ENCODE results near the gene FARP2. TPM values are rescaled to one million over a fixed set of nuclear protein-coding genes. Genes with fewer than 3 reads are reported as not detected.
"Not testable (repeated sequence)": the region's sequence is repeated elsewhere in the genome, so short reads cannot be mapped to it uniquely, and the experiment has no call there.

Gene FARP2
- total and polyA plus RNA-seq, 11 donors: 7.9 to 31.8 (median 20.1) TPM

DNA sequence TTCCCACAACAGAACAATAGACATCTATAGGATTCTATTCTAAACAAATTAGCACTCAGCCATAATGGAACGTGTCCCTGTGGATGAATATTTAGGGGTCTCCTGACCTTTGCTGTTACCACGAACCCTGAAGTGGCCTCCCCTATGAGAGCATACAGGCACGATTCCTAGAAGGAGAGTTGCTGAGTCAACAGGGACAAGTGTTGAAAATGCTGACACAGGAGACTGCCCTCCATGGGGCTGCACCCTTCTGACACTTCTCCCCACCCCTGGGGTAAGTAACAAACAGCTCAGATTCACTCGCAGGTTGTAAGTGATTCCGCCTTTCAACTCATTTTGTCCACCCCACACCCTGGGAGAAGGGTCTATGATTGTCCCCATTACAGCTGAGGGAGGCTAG, 166.4 kb downstream of the FARP2 start:
- Histone ChIP-seq H3K9me3 (peaks cover 0 to 4% (median 0%) of the 10 kb centered on the region in 12 donors), H3K4me1 (no peaks in the 10 kb centered on the region), H3K27me3 (peaks cover 0 to 17% (median 0%) of the 10 kb centered on the region in 9 donors), H3K4me3 (no peak overlapping the region), H3K36me3 (no peaks in the 10 kb centered on the region), H3K27ac (no peak overlapping the region)
- intact Hi-C loops (cut with DNase I): no loop called here
- no peak for ATAC-seq
- DNase-seq: no peak
- 81 to 88% (median 84%) methylated on average over 5 of the region's 5 CpGs for WGBS, 4 donors
- TF ChIP-seq, protein P1, sequence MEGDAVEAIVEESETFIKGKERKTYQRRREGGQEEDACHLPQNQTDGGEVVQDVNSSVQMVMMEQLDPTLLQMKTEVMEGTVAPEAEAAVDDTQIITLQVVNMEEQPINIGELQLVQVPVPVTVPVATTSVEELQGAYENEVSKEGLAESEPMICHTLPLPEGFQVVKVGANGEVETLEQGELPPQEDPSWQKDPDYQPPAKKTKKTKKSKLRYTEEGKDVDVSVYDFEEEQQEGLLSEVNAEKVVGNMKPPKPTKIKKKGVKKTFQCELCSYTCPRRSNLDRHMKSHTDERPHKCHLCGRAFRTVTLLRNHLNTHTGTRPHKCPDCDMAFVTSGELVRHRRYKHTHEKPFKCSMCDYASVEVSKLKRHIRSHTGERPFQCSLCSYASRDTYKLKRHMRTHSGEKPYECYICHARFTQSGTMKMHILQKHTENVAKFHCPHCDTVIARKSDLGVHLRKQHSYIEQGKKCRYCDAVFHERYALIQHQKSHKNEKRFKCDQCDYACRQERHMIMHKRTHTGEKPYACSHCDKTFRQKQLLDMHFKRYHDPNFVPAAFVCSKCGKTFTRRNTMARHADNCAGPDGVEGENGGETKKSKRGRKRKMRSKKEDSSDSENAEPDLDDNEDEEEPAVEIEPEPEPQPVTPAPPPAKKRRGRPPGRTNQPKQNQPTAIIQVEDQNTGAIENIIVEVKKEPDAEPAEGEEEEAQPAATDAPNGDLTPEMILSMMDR (IDR thresholded peaks at IDR 0.05): no peak
- no peak for TF ChIP-seq POLR2A (IDR thresholded peaks at IDR 0.05)

DNA sequence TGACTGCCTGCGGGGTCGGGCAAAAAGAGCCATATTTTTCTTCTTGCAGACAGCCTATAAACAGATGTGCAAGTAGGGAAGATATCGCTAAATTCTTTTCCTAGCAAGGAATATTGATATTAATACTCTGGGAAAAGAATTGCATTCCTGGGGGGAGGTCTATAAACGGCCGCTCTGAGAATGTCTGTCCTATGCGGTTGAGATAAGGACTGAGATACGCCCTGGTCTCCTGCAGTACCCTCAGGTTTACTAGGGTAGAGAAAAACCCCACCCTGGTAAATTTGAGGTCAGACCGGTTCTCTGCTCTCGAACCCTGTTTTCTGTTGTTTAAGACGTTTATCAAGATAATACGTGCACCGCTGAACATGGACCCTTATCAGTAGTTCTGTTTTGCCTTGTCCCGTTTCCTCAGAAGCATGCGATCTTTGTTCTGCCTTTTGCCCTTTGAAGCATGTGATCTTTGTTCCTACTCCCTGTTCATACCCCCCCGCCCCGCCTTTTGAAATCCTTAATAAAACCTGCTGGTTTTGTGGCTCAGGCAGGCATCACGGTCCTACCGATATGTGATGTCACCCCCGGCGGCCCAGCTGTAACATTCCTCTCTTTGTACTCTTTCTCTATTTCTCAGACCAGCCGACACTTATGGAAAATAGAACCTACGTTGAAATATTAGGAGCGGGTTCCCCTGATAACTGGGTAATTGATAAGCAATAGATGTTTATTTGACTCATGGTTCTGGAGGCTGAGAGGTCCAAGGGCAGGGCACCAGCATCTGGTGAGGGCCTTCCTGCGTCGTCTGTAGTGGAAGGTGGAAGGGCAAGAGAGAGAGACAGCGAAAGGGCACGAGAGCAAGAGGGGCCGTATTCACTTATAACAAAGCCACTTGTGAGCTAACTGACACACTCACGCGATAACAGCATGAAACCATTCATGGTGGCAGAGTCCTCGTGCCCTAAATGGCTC, 170.0 kb downstream of the FARP2 start:
- 89 to 92% (median 91%) methylated on average over 31 of the region's 31 CpGs for WGBS, 4 donors
- DNase-seq; intact Hi-C loops (cut with DNase I); H3K9me3 ChIP-seq; H3K36me3 ChIP-seq; ATAC-seq; H3K27ac ChIP-seq; H3K4me1 ChIP-seq; H3K4me3 ChIP-seq; H3K27me3 ChIP-seq: not testable (repeated sequence)

DNA sequence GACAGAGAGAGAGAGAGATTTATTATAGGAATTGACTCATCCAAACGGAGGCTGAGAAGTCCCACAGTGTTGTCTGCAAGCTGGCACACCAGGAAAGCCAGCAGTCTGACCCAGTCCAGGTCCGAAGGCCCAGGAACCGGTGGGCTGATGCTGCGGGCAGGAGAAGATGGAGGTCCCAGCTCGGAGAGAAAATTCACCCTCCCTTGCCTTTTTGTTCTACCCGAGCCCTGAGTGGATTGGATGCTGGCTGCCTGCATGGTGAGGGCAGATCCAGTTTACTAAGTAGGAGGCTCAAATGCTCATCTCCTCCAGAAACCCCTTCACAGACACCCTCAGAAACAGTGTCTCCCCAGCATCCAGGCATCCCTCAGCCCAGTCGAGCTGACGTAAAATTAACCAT, 174.5 kb downstream of the FARP2 start:
- no peaks in the 10 kb centered on the region for H3K4me1 ChIP-seq
- H3K27ac ChIP-seq: no peak overlapping the region
- no peak overlapping the region for H3K4me3 ChIP-seq
- no peak for DNase-seq
- TF ChIP-seq, protein P1 (IDR thresholded peaks at IDR 0.05): no peak
- TF ChIP-seq POLR2A (IDR thresholded peaks at IDR 0.05): no peak
- ATAC-seq: no peak
- WGBS, 4 donors: 62 to 77% (median 66%) methylated on average over 8 of the region's 8 CpGs
- H3K27me3 ChIP-seq: peaks cover 0 to 6% (median 0%) of the 10 kb centered on the region in 9 donors
- no peaks in the 10 kb centered on the region for H3K9me3 ChIP-seq
- intact Hi-C loops (cut with DNase I): no loop called here
- no peaks in the 10 kb centered on the region for H3K36me3 ChIP-seq

- no peak for DNase-seq
- Histone ChIP-seq H3K27me3 (peaks cover 0 to 6% (median 0%) of the 10 kb centered on the region in 9 donors), H3K9me3 (no peaks in the 10 kb centered on the region), H3K27ac (no peak overlapping the region), H3K4me1 (no peaks in the 10 kb centered on the region), H3K36me3 (no peaks in the 10 kb centered on the region), H3K4me3 (no peak overlapping the region)
- intact Hi-C loops (cut with DNase I): no loop called here
- 75 to 83% (median 78%) methylated on average over 13 of the region's 13 CpGs for WGBS, 4 donors
- no peak for TF ChIP-seq POLR2A (IDR thresholded peaks at IDR 0.05)
- TF ChIP-seq, protein P1 (IDR thresholded peaks at IDR 0.05): no peak
- no peak for ATAC-seq
Measured at GRCh38 chr2:241531161-241531722, 175.2 kb downstream of the FARP2 start.

All from heart left ventricle (tissue), 16 donors.